Endodermal cell (in vitro differentiated cells): ENCODE data around the gene MMD2. TPM values are rescaled to one million over a fixed set of nuclear protein-coding genes. Genes with fewer than 3 reads are reported as not detected.

Experiments used
- DNase-seq: peaks from one replicate; pipeline ENCODE4 v3.0.0-alpha.2; 2017
- H3K27ac ChIP-seq: 2 replicates; pipeline ENCODE4 v1.5.1; 2013; ENCODE audit warnings: mild to moderate bottlenecking, low read depth, low read length, moderate library complexity
- H3K27me3 ChIP-seq: 2 replicates; pipeline ENCODE4 v1.6.1; 2013; ENCODE audit warnings: mild to moderate bottlenecking, low read length, moderate library complexity; ENCODE audit not compliant: insufficient read depth, control insufficient read depth, poor library complexity, severe bottlenecking
- H3K36me3 ChIP-seq: 2 replicates; pipeline ENCODE4 v1.7.0; 2013; ENCODE audit warnings: mild to moderate bottlenecking, low read length, moderate library complexity; ENCODE audit not compliant: control insufficient read depth, insufficient read depth
- H3K4me1 ChIP-seq: one replicate; pipeline ENCODE4 v1.7.0; 2013; ENCODE audit warnings: low read length; ENCODE audit not compliant: control insufficient read depth, insufficient read depth
- H3K4me3 ChIP-seq: 2 replicates; pipeline ENCODE4 v1.5.1; 2013; ENCODE audit warnings: mild to moderate bottlenecking, low read length, moderate library complexity
- H3K9ac ChIP-seq: 2 replicates; pipeline ENCODE4 v1.6.1; 2013; ENCODE audit warnings: mild to moderate bottlenecking, low read length, moderate library complexity; ENCODE audit not compliant: poor library complexity, severe bottlenecking; ENCODE audit errors: extremely low read depth
- H3K9me3 ChIP-seq: 2 replicates; pipeline ENCODE4 v1.6.1; 2013; ENCODE audit warnings: mild to moderate bottlenecking, low read length, moderate library complexity; ENCODE audit not compliant: control insufficient read depth
- H3K27ac Mint-ChIP-seq: 2 replicates; pipeline ENCODE4 v1.8.0; 2020; ENCODE audit warnings: mixed read lengths
- H3K27me3 Mint-ChIP-seq: 2 replicates; pipeline ENCODE4 v1.8.0; 2021; ENCODE audit warnings: mild to moderate bottlenecking, mixed read lengths; ENCODE audit not compliant: insufficient read depth
- H3K36me3 Mint-ChIP-seq: 2 replicates; pipeline ENCODE4 v1.8.0; 2020; ENCODE audit warnings: low read depth, mixed read lengths
- H3K4me1 Mint-ChIP-seq: 2 replicates; pipeline ENCODE4 v1.8.0; 2020; ENCODE audit warnings: mixed read lengths
- H3K4me3 Mint-ChIP-seq: 2 replicates; pipeline ENCODE4 v1.8.0; 2020; ENCODE audit warnings: mild to moderate bottlenecking, moderate library complexity, mixed read lengths
- H3K9me3 Mint-ChIP-seq: 2 replicates; pipeline ENCODE4 v1.8.0; 2020; ENCODE audit warnings: mild to moderate bottlenecking, mixed read lengths
- CTCF ChIP-seq: fragments of 200-600 bp; sonication (generic); conservative IDR thresholded peaks from 2 replicates; pipeline ENCODE4 v1.5.0; 2021; ENCODE audit warnings: antibody characterized with exemption, mild to moderate bottlenecking
- WGBS, 2 experiments: methylation state at CpG; one replicate each; pipeline versions ENCODE4 v1.1.5 to v1.1.7; 2013; ENCODE audit warnings: missing lambda C conversion rate in 2 of 2, mixed read lengths in 1 of 2; ENCODE audit not compliant: insufficient coverage in 1 of 2, insufficient read length in 1 of 2; 5-methylcytosine and 5-hydroxymethylcytosine counted together
- total RNA-seq, 2 donors: library from RNA; stranded (reverse); fragmentation: NEBNext Ultra II Directional in 1 of 2; extraction: Animal tissue kit (Norgen Biotek cat#: 25700) in 1 of 2; gene quantifications; 2 replicates in 1 of 2; 3 replicates in 1 of 2; pipeline ENCODE4 v1.2.1, GENCODE V29; 2021

Gene MMD2
- total RNA-seq, 2 donors from 2014 or later = 0.15 TPM; not detected in 1

- Histone ChIP-seq H3K27me3 (no peaks in the 10 kb centered on the region), H3K36me3 (peaks cover 15% of the 10 kb centered on the region), H3K9ac (no peak overlapping the region), H3K4me1 (peaks cover 4% of the 10 kb centered on the region), H3K4me3 (no peak overlapping the region), H3K9me3 (no peaks in the 10 kb centered on the region), H3K27ac (no peak overlapping the region)
- H3K27me3 Mint-ChIP-seq = no peaks in the 10 kb centered on the region
- no peak for TF ChIP-seq CTCF
- no peak for DNase-seq
- WGBS, 2 experiments = 96% methylated on average over 9 to 15 of the region's 15 CpGs
- no peaks in the 10 kb centered on the region for H3K9me3 Mint-ChIP-seq
- H3K36me3 Mint-ChIP-seq = peaks cover 47% of the 10 kb centered on the region
- no peak overlapping the region for H3K4me3 Mint-ChIP-seq
- no peak overlapping the region for H3K27ac Mint-ChIP-seq
- peaks cover 24% of the 10 kb centered on the region for H3K4me1 Mint-ChIP-seq
Observed at GRCh38 chr7:4875391-4875790, 83.6 kb downstream of the MMD2 start.

GRCh38 chr7:4873071-4873944, 85.7 kb downstream of the MMD2 start:
- peaks cover 20% of the 10 kb centered on the region for H3K4me1 Mint-ChIP-seq
- H3K9me3 Mint-ChIP-seq = no peaks in the 10 kb centered on the region
- Histone ChIP-seq H3K4me3 (no peak overlapping the region), H3K4me1 (peaks cover 4% of the 10 kb centered on the region), H3K9ac (no peak overlapping the region), H3K27ac (no peak overlapping the region), H3K36me3 (peaks cover 18% of the 10 kb centered on the region), H3K9me3 (peaks cover 5% of the 10 kb centered on the region), H3K27me3 (no peaks in the 10 kb centered on the region)
- peaks cover 54% of the 10 kb centered on the region for H3K36me3 Mint-ChIP-seq
- H3K27ac Mint-ChIP-seq = peak overlapping the region; percentile 55
- WGBS, 2 experiments = 93 to 96% methylated on average over 21 to 31 of the region's 31 CpGs
- DNase-seq = no peak
- TF ChIP-seq CTCF = no peak
- no peaks in the 10 kb centered on the region for H3K27me3 Mint-ChIP-seq
- H3K4me3 Mint-ChIP-seq = no peak overlapping the region

- Histone ChIP-seq H3K9me3 (peaks cover 7% of the 10 kb centered on the region), H3K36me3 (peaks cover 17% of the 10 kb centered on the region), H3K27ac (no peak overlapping the region), H3K9ac (no peak overlapping the region), H3K27me3 (no peaks in the 10 kb centered on the region), H3K4me1 (peaks cover 4% of the 10 kb centered on the region), H3K4me3 (no peak overlapping the region)
- peaks cover 20% of the 10 kb centered on the region for H3K4me1 Mint-ChIP-seq
- H3K27me3 Mint-ChIP-seq = no peaks in the 10 kb centered on the region
- TF ChIP-seq CTCF = no peak
- H3K27ac Mint-ChIP-seq = peak overlapping the region; percentile 55
- no peaks in the 10 kb centered on the region for H3K9me3 Mint-ChIP-seq
- 85 to 88% methylated on average over 10 to 19 of the region's 19 CpGs for WGBS, 2 experiments
- H3K4me3 Mint-ChIP-seq = no peak overlapping the region
- no peak for DNase-seq
- H3K36me3 Mint-ChIP-seq = peaks cover 50% of the 10 kb centered on the region
Observed at GRCh38 chr7:4871930-4872675, 86.9 kb downstream of the MMD2 start.
